Activated CD4-positive, alpha-beta T cell treated with anti-CD3 and anti-CD28 coated beads for 24 hours (primary cell): Measurements from ENCODE around the gene SLC6A12.

Experiments used
- DNase-seq, 2 donors: peaks; one replicate each; pipeline ENCODE4 v3.0.0-alpha.2; 2020; ENCODE audit warnings: low read depth in 2 of 2

SLC6A12 gene

DNA sequence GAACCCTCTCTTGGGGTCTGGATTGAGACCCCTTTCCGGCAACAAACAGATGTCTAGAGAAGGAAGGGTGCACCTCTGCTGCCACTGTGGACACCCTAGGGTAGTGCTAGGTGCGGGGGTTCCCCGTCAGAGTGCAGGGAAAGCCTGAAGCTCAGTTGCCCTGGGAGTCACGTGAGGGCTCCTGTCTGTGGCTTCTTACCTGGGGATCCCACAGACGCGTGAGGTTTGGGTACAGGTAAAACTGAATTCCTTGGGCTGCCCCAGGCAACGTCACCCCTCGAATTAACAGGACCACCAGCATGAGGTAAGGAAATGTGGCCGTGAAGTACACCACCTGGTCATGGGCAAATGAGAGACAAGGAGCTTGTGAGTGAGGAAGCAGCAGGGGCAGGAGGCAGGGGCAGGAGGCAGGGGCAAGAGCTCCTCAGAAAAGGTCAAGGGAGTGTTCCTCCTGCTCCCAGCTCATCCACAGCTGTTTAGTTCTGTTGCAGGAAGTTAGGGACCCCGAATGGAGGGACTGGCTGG is 21.0 kb upstream of the SLC6A12 start:
- DNase-seq: no peak

DNA sequence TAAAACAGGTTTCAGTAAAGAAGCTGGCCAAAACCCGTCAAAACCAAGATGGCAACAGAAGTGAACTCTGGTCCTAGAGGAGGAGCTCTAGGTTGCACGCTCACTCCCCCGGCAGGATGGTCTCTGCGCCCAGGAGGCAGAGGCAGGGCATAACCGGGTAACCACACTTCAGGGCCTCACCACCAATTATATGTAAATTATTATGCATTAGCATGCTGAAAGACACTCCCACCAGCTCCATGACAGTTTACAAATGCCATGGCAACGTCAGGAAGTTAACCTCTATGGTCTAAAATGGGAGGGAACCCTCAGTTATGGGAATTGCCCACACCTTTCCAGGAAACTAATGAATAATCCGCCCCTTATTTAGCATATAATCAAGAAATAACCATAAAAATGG is 20.1 kb upstream of the SLC6A12 start:
- DNase-seq: no peak

DNA sequence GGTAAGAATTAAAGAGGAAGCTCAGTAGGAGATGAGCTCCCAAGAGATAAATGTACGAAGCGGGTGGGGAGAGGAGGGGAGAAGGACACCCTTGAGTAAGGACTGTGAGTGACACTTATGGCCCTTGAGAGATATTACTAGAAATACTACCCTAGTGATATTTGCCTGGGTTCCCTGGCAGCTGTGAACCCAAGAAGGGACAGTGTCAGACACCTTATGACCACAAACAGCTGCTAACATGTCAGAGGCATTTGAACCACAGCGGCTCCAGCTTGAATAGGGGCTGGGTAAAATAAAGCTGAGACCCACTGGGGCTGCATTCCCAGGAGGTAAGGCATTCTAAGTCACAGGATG is 19.6 kb upstream of the SLC6A12 start:
- DNase-seq: no peak

DNA sequence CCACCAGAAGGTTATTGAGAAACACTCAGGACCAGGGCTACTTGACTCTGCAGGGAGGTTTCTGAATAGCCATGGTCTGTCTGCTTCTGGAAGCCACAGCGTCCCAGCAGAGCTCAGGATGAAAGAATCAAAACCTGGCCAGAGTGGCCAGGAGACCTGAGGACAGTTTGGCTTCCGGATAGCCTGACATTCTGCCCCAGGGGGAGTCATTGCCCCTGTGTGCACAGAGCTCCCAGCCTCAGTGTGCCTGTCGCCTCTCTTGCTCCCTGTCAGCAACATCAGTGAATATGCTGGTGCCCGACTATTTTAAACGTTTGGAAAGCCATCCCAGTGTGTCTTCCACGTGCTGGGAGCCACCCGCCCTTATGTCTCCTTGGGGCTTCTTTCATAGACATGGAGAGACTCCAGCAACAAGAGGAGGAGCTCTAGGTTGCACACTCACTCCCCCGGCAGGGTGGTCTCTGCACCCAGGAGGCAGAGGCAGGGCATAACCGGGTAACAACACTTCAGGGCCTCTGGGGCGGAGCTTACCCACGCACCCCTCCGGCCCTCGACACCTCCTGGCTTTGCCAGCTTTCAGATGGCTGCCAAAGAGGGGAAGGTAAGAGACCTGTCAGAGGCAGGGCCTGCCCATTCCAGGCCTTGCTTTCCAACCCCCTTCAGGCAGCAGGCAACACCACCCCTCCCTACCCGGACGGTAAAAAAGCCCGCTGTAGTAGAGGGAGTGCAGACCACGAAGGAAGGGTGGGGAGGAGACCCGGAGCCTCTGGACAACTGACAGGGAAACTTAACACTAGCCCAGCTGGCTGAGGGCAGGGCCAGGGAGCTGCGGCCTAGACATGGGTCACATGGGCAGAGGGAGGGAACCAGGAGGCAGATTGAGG is 19.0 kb upstream of the SLC6A12 start:
- DNase-seq: no peak

DNA sequence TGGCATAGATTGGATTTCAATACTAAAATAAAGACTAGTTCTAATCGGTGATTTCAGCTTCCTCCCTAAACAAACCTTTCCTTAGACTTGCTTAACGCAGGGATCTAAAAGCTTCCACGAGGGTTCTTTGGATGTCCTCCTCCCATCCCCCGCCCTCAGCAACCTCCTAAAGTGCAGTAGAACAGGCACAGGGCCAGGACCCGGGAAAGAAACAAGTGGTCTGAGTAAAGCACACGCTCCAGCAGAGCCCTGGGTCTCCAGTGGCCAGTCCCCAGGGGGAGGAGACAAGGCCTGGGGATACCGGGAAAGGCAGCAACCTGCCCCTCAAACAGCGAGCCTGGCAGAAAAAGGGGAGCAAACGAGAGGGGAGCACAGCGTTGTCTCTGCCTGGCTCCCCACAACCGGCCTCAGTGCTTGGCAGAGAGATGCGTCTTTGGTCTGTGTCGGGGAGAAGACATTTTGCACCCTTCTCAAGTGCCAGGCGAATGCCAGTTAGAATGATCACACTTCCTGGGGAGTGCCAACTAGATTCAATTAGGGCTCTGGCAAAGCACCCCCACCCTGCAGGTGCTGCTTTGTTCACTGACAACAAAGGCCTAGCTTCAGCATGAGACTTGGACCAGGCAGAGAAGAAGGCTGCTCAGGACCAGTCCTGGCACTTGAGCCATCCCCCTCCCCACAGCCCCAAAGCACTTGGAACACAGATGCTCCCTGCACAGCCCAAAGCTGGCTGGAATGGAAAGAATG is 17.1 kb upstream of the SLC6A12 start:
- no peak for DNase-seq

GRCh38 chr12:229441-230191 is 15.7 kb upstream of the SLC6A12 start:
- no peak for DNase-seq

- no peak for DNase-seq
These were observed 14.9 kb upstream of the SLC6A12 start for GRCh38 chr12:228846-229200.

GRCh38 chr12:227923-228845 is 14.2 kb upstream of the SLC6A12 start:
- no peak for DNase-seq

- DNase-seq: no peak
These were observed 13.4 kb upstream of the SLC6A12 start for GRCh38 chr12:227286-227915.

DNA sequence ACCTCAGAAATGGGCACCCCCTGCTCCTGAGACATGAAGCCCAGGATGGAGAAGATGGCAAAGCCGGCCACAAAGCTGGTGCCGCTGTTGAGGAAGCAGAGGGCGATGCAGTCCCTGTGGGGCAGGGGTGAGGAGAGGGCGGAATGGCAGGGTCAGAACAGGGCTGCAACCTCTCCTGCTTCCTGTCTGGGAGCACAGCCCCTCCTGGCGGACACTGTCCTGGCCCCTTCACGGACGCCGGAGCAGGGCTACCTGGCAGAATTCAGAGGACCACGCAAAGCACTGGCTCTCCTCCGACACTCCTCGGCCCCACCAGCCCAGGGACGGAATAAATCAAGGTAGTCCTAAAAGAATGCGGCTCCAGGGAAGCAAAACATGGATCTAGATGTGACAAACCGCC is 12.4 kb upstream of the SLC6A12 start:
- no peak for DNase-seq

GRCh38 chr12:225012-225411 is 11.1 kb upstream of the SLC6A12 start:
- no peak for DNase-seq

DNA sequence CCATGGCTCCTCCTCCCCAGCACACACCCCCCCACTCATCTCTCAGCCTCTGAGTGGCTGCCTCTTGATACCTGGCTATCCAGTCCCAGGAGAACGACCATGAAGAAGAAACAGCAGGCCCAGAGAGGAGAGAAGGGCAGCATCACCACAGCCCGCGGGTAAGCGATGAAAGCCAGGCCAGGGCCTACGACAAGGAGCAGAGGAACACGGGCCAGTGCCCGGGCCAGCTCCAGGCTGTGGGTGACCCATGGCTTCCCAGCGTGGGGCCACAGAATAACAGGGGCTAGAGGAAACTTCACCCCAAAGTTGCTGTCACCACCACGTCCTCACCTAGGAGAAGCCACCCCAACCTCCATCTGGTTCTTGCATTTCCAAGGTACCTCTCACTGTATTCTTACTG is 10.4 kb upstream of the SLC6A12 start:
- no peak for DNase-seq

DNA sequence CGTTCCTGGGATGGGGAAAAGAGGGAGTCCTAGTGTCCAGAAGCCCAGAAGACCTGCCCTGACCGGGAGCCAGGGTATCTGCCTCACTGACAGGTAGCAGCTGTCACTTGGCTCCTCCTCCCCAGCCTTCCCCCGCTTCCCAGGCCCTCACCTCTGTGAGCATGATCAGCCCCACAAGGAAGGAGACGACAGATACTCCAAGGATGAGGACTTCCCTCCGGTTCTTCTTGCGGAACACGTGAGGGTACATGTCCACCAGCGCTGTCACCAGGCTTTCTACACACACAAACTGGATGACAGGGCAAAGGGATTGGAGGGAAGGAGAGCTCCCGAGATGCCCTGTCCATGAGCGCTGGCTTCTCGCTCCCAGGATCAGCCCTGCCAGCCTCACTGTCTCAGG is 9.9 kb upstream of the SLC6A12 start:
- no peak for DNase-seq

DNA sequence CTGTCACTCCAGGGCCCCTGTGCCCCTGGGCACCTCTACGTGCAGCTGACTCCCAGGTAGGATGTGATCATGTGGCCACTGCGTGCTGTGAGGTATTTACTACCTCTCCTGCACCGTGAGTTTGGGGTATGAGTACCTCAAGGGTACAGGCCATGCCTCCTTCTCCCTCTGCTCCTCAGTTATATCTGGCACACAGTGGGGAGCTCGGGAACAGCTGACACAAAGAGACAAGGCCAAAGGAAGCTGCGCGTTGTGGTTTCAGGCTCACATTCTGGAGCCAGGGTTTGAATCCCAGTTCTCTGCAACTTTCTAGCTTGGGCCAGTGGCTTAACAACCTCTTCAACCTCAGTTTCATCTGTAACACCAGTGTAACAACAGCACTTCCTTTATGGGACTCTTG is 7.8 kb upstream of the SLC6A12 start:
- DNase-seq: no peak

DNA sequence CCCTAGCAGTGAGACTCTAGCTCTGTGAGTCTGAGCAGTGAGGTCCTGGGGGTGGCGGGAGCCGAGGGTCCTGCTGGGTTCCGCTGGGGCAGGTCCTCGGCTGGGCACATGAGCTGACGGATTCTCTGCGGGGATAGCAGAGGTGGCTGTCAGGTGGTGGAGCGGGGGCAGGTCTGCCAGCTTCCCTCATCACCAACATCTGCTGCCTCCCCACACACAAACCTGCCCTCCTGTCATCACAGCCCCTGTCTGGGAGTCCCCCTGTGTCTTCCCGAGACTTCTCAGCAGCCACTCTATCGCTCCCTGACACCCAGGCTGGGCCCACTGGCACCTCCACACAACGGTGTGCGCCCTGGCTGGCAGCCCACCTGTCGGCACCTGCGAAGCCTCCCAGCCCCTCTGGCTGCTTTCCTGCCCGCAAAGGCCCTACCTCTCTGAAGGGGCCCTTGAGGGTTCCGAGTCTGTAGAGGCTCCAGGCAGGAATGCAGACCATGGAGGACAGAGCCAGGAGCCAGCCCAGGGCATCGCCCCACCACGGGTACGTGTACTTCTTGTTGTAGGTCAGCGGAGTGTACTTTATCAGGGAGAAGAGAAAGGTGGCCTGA is 7.1 kb upstream of the SLC6A12 start:
- DNase-seq: no peak

DNA sequence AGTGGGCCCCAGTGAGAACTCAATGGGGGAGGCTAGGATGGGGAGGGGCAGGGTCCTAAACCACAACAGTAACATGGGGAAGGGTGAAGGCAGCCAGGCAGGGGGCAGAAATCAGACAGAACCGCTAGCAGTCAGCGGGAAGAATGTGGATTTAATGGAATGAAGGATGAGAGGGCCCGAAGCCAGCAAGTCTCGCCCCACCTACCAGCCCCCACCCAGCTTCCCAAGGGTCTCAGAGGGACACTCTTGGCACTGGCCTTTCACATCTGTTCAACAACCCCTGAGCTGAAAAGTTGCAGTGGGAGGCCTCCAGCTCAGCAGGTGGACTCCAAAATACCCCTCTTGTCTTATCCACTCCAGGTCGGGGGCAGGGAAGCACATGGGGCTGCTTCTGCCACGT is 6.5 kb upstream of the SLC6A12 start:
- no peak for DNase-seq

GRCh38 chr12:219891-220352 is 6.0 kb upstream of the SLC6A12 start:
- peak; percentile 14 to 56 for DNase-seq

DNA sequence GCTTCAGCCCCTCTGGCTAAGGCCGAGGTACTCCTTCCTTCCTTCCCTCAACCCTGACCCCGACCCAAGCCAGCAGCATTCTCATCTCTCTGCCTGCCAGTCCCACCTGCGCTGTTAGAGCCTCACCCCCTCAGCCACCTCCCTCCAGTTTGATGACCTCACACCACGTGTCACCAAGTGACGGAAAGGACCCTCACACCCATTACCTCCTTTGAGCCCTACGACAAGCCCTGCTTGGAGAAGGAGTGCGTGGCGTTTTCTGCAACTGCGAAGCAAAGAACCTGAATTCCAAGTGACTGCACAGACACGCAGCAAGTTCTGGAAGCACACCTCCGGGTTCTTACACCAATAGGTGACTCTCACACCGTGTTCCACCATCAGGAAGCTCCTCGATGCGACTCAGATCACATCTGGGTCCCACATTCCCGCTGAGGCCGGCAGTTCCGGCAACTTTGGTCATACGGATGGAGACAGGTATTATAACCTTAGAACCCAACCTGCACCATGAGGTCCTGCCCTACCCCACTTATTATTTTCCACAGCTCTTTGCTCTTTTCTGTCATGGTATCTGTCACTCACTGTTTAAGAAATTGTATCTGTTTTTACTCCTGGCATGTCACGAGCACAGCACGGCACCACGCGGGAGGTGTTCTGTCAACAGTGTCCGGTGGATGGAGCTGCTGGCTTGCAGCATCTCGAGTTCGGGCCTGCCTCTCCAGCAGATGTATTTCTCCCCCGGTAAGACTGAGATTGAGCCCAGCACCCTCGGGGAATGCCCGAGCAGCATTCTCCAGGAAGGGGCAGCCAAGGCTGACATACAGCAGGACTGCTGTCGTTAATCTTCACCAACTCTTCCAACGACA is 5.0 kb upstream of the SLC6A12 start:
- DNase-seq: no peak

DNA sequence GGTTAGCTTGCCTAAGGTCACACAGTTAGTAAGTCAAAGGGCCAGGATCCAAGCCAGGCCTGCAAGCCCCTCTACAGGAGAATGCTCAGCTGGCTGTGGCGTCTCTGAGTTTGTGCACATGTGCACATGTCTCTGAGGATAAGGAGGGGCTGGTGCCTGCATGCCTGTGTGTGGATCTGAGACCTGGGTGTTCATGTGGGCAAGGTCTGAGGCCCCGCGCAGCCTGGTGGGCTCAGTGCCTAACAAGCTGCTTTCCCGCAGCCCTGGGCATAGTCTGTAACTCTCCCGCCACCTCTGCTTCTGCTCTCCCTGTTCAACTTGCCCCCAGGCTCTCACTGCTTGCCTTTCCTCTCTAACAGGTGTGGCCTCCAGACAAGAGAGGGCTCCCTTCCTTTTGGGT is 4.3 kb upstream of the SLC6A12 start:
- no peak for DNase-seq
